GM20000 (cell line): ENCODE data around the gene FBXL4.
A peak's percentile ranks its signal among the peaks of the same experiment; 100 is the strongest.
"Not testable (repeated sequence)": the region's sequence is repeated elsewhere in the genome, so short reads cannot be mapped to it uniquely, and the experiment has no call there.

ENCODE experiments used
- DNase-seq: peaks from one replicate; pipeline ENCODE4 v3.0.0; 2012; ENCODE audit warnings: low spot score
- CTCF ChIP-seq: IDR thresholded peaks from 2 replicates; pipeline ENCODE4 v1.5.1; 2012; ENCODE audit warnings: mild to moderate bottlenecking, control low read depth; ENCODE audit errors: extremely low read depth, missing control alignments

FBXL4 gene

GRCh38 chr6:98920904-98921431 is 26.8 kb downstream of the FBXL4 start:
- no peak for TF ChIP-seq CTCF
- DNase-seq, result peak; percentile 12

- DNase-seq, result not testable (repeated sequence)
Measured at GRCh38 chr6:98910946-98911345, 36.8 kb downstream of the FBXL4 start.

DNA sequence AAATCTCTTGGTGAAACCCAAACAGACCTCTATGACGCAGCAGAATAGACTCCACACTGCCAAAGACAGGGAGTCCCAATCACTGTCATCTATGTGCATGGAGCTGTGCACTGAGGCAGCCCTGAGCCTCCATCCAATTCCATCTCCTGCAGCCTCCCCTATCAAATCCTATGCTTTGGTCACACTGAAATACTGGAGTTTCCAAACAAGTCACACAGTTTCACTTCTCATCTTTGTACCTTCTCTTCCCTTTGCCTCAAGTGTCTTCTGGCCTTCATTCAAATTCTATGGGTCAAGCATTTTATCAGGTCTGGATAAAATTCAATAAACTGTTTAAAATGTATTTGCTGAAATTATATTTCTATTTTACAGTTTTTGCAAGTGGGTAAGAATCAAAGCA is 38.5 kb downstream of the FBXL4 start:
- TF ChIP-seq CTCF, result no peak
- no peak for DNase-seq

DNA sequence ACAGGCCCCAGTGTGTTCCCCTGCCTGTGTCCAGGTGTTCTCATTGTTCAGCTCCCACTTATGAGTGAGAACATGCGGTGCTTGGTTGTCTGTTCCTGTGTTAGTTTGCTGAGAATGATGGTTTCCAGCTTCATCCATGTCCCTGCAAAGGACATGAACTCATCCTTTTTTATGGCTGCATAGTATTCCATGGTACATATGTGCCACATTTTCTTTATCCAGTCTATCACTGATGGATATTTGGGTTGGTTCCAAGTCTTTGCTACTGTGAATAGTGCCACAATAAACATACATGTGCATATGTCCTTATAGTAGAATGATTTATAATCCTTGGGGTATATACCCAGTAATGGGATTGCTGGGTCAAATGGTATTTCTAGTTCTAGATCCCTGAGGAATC is 41.4 kb downstream of the FBXL4 start:
- DNase-seq, result not testable (repeated sequence)

- no peak for DNase-seq
- no peak for TF ChIP-seq CTCF
Measured at GRCh38 chr6:98905759-98906158, 42.0 kb downstream of the FBXL4 start.

DNA sequence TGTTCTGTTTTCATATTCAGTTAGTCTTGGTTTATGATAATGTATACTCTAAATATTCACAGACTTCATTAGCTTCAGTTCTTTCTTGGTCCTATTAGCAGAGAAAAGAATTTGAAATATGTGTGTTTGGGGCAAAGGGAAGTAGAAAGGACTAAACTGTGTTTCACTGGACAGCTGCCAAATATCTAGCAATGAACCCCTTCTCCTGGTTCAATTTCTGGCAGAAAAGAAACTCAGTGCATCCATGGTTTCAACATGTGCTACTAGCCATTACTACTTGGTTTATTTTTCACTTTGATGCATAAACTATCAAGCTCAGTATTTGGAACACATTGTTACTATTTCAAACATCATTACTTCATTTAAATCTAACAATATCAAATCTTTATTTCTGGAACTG is 43.6 kb downstream of the FBXL4 start:
- no peak for DNase-seq
- TF ChIP-seq CTCF, result no peak

DNA sequence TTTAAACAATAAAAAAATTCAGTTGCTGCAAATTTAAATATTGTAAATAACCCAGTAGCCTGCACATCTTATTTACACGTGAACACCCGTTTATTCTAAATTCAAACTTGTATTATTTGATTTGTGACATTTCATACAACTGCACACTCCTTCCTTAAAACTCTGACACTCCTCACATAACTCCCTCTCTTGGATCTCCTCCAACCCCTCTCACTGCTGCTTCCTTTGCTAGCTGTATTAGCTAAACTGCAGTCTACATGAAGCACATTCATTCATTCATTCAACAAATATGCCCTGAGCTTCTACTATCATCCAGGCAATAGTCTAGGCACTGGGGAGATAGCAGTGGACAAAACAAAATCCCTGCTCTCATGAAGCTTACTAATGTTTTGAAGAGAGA is 47.0 kb downstream of the FBXL4 start:
- no peak for TF ChIP-seq CTCF
- no peak for DNase-seq

DNA sequence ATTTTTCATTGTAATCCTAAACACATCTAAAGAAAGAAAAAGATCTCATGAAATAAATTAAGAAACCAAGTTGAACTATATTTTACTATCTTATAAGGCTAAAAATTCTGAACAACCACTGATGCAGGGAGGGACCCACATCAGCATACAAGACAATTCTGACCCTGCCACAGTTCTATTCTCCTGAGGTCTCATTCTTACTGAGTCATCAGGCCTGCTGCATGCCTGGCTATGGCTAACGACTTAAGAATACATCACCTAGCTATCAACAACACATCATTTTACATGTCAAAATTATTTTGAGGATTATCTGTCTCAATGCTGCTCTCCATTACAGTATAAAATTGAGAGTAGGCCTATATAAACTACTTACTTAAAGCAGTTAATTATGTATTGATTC is 52.9 kb downstream of the FBXL4 start:
- TF ChIP-seq CTCF, result no peak
- no peak for DNase-seq

DNA sequence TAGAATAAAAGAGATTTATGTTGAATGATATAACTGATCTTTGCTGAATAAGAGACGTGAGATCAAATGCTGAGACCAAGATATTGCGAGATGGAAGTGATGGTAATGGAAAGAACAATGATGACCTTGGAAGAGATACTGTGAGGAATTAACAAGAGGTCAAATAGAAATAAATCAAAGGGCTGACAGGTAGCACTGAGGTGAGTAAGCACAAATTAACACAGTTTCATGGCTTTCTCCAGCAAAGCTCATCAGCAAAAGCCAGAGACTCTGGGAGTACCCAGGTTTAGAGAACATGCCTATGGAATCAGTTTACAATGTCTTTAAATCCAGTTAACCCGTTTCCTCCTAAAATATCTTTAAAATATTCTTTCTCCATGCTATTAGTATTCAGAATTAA is 60.1 kb downstream of the FBXL4 start:
- no peak for TF ChIP-seq CTCF
- DNase-seq, result no peak
